Upper lobe of left lung (tissue), 4 donors: ENCODE data around the gene C20orf144.

Source experiments
- POLR2A ChIP-seq, 4 donors: fragments of 450-650 bp; IDR thresholded peaks; one replicate each; pipeline ENCODE4 v1.5.1; 2016 to 2017; ENCODE audit warnings: antibody characterized with exemption in 4 of 4, mild to moderate bottlenecking in 2 of 4
- POLR2AphosphoS5 ChIP-seq, 2 donors: sonication (generic); formaldehyde crosslinking; IDR thresholded peaks; one replicate each; pipeline ENCODE4 v1.5.1; 2017; ENCODE audit warnings: antibody characterized with exemption in 2 of 2
- TF ChIP-seq, protein P1 (sequence below), 6 experiments: fragments of 450-650 bp in 4 of 6; fragments of 200-600 bp in 2 of 6; sonication (generic) in 2 of 6; IDR thresholded peaks; one replicate each; pipeline ENCODE4 v1.5.1; 2016 to 2019; ENCODE audit warnings: antibody characterized with exemption in 6 of 6

DNA sequence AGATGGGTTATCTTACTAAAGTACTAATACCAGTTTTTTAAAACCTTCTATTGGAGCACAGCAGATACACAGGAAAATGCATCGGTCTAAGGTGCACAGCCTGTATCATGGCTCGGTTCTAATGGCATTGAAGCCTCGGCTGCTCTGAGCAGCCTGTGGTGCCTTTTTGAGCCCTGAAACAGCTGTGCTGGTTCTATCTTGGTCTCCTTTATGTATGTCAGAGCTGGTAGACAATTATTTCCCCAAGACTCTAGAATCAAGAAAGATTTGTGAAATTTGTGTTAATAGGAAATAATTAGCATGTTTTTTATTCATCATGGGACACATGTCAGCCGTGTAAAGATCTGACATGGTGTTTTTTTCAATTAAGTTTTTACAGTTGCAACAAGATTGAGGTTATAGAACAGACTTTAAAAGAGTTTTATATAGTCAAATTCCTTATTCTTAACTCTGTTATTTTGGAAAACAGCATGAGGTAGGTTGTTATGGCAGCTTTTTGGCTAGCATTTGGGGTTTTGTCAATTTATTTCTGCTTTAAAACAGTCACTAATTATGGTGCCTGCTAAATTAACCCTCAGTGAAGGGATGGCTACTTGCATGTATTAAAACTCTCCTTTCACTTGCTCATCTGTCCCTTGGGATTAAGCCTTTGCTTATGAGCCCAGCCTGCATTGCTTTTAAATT lies 40.3 kb upstream of the C20orf144 start:
- TF ChIP-seq, protein P1, sequence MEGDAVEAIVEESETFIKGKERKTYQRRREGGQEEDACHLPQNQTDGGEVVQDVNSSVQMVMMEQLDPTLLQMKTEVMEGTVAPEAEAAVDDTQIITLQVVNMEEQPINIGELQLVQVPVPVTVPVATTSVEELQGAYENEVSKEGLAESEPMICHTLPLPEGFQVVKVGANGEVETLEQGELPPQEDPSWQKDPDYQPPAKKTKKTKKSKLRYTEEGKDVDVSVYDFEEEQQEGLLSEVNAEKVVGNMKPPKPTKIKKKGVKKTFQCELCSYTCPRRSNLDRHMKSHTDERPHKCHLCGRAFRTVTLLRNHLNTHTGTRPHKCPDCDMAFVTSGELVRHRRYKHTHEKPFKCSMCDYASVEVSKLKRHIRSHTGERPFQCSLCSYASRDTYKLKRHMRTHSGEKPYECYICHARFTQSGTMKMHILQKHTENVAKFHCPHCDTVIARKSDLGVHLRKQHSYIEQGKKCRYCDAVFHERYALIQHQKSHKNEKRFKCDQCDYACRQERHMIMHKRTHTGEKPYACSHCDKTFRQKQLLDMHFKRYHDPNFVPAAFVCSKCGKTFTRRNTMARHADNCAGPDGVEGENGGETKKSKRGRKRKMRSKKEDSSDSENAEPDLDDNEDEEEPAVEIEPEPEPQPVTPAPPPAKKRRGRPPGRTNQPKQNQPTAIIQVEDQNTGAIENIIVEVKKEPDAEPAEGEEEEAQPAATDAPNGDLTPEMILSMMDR (IDR thresholded peaks at IDR 0.05): no peak
- no peak for TF ChIP-seq POLR2A (IDR thresholded peaks at IDR 0.05)
- no peak for TF ChIP-seq POLR2AphosphoS5 (IDR thresholded peaks at IDR 0.05)
